ENCODE measurements around the gene CPAMD8.
"Not testable (repeated sequence)": the region's sequence is repeated elsewhere in the genome, so short reads cannot be mapped to it uniquely, and the experiment has no call there.

Gene CPAMD8

GRCh38 chr19:17004386-17004785 is 22.2 kb downstream of the CPAMD8 start:
- H3K9ac ChIP-seq, result no peak overlapping the region
- H3K4me3 ChIP-seq, result no peak overlapping the region
- 0 out of 22 replicates have a peak overlapping the region, but pooled peaks of 1 of the 11 experiments have one; percentile 9 for H3K4me2 ChIP-seq
- H3K27me3 ChIP-seq, result no peaks in the 10 kb centered on the region
- H3K9me3 ChIP-seq (replicated peaks in 1 of 11), result peaks cover 0 to 12% (median 6%) of the 10 kb centered on the region in 11 experiments; a peak in 15 of 22 replicates
- H4K20me1 ChIP-seq, result no peaks in the 10 kb centered on the region
- H3K36me3 ChIP-seq, result peaks cover 0 to 24% (median 0%) of the 10 kb centered on the region in 11 experiments; a peak in 6 of 22 replicates
- no peak for TF ChIP-seq Cebpa-rat (IDR thresholded peaks at IDR 0.05)
- no peak overlapping the region for H3K27ac ChIP-seq
- H3K4me1 ChIP-seq, result peaks cover 26 to 50% (median 33%) of the 10 kb centered on the region in 10 experiments

GRCh38 chr19:17002455-17002854 is 24.2 kb downstream of the CPAMD8 start:
- H3K4me3 ChIP-seq, result no peak overlapping the region
- peak overlapping the region in 6 of 11 experiments; percentile 53 to 72 (median 64); a peak in 11 of 22 replicates for H3K27ac ChIP-seq
- H3K36me3 ChIP-seq, result peaks cover 3 to 38% (median 13%) of the 10 kb centered on the region in 11 experiments; a peak in 16 of 22 replicates
- H3K27me3 ChIP-seq, result no peaks in the 10 kb centered on the region
- H3K4me2 ChIP-seq, result peak overlapping the region; percentile 44 to 84 (median 78)
- peaks cover 8 to 21% (median 14%) of the 10 kb centered on the region in 11 experiments for H3K9me3 ChIP-seq (replicated peaks in 1 of 11)
- H4K20me1 ChIP-seq, result no peaks in the 10 kb centered on the region
- H3K4me1 ChIP-seq, result peaks cover 26 to 47% (median 32%) of the 10 kb centered on the region in 10 experiments
- TF ChIP-seq Cebpa-rat (IDR thresholded peaks at IDR 0.05), result no peak
- peak overlapping the region in 2 of 11 experiments; percentile 40 to 48; a peak in 2 of 22 replicates for H3K9ac ChIP-seq

GRCh38 chr19:17001603-17002183 is 24.9 kb downstream of the CPAMD8 start:
- peak overlapping the region in 4 of 10 experiments; percentile 14 to 39 (median 30); a peak in 4 of 20 replicates for H3K4me3 ChIP-seq
- no peaks in the 10 kb centered on the region for H3K27me3 ChIP-seq
- peaks cover 18 to 39% (median 29%) of the 10 kb centered on the region in 10 experiments for H3K4me1 ChIP-seq
- peak overlapping the region in 9 of 11 experiments; percentile 9 to 72 (median 61); a peak in 15 of 22 replicates for H3K27ac ChIP-seq
- peaks cover 8 to 21% (median 14%) of the 10 kb centered on the region in 11 experiments for H3K9me3 ChIP-seq (replicated peaks in 1 of 11)
- peak overlapping the region; percentile 44 to 84 (median 78) for H3K4me2 ChIP-seq
- H3K9ac ChIP-seq, result peak overlapping the region in 7 of 11 experiments; percentile 17 to 54 (median 48); a peak in 9 of 22 replicates
- no peak for TF ChIP-seq Cebpa-rat (IDR thresholded peaks at IDR 0.05)
- H4K20me1 ChIP-seq, result no peaks in the 10 kb centered on the region
- H3K36me3 ChIP-seq, result peaks cover 3 to 40% (median 13%) of the 10 kb centered on the region in 11 experiments; a peak in 16 of 22 replicates

- H3K9ac ChIP-seq, result no peak overlapping the region
- no peak overlapping the region for H3K4me2 ChIP-seq
- H3K36me3 ChIP-seq, result peaks cover 4 to 68% (median 19%) of the 10 kb centered on the region in 11 experiments; a peak in 19 of 22 replicates
- no peak for TF ChIP-seq Cebpa-rat (IDR thresholded peaks at IDR 0.05)
- no peaks in the 10 kb centered on the region for H3K27me3 ChIP-seq
- H3K9me3 ChIP-seq (replicated peaks in 1 of 11), result peaks cover 15 to 33% (median 25%) of the 10 kb centered on the region in 11 experiments
- H3K4me3 ChIP-seq, result no peak overlapping the region; a peak in 1 of 20 replicates
- peaks cover 13 to 29% (median 26%) of the 10 kb centered on the region in 10 experiments for H3K4me1 ChIP-seq
- H4K20me1 ChIP-seq, result no peaks in the 10 kb centered on the region
- no peak overlapping the region for H3K27ac ChIP-seq
These were observed 27.9 kb downstream of the CPAMD8 start for GRCh38 chr19:16998635-16999194.

GRCh38 chr19:16996838-16997490 is 29.6 kb downstream of the CPAMD8 start:
- Histone ChIP-seq H3K36me3 (peaks cover 6 to 77% (median 27%) of the 10 kb centered on the region in 11 experiments; a peak in 19 of 22 replicates), H3K4me1 (peaks cover 6 to 20% (median 15%) of the 10 kb centered on the region in 10 experiments), H3K9me3 (replicated peaks in 1 of 11) (peaks cover 16 to 40% (median 32%) of the 10 kb centered on the region in 11 experiments)
- H3K27ac ChIP-seq, H3K4me3 ChIP-seq, H3K9ac ChIP-seq, H3K27me3 ChIP-seq, H4K20me1 ChIP-seq, H3K4me2 ChIP-seq: not testable (repeated sequence)

- Histone ChIP-seq H3K9me3 (replicated peaks in 1 of 11) (peaks cover 7 to 20% (median 16%) of the 10 kb centered on the region in 11 experiments; a peak in 18 of 22 replicates), H3K27ac (no peak overlapping the region), H3K36me3 (peaks cover 0 to 77% (median 16%) of the 10 kb centered on the region in 11 experiments; a peak in 15 of 22 replicates), H3K4me1 (no peaks in the 10 kb centered on the region), H4K20me1 (no peaks in the 10 kb centered on the region), H3K27me3 (no peaks in the 10 kb centered on the region), H3K9ac (no peak overlapping the region), H3K4me2 (no peak overlapping the region), H3K4me3 (no peak overlapping the region)
- TF ChIP-seq Cebpa-rat (IDR thresholded peaks at IDR 0.05), result no peak
These were observed 37.9 kb downstream of the CPAMD8 start for GRCh38 chr19:16988661-16989060.

GRCh38 chr19:16985403-16985802 is 41.2 kb downstream of the CPAMD8 start:
- Histone ChIP-seq H3K4me2 (no peak overlapping the region), H3K4me1 (no peaks in the 10 kb centered on the region), H3K36me3 (peaks cover 0 to 82% (median 5%) of the 10 kb centered on the region in 11 experiments; a peak in 9 of 22 replicates), H3K9ac (no peak overlapping the region), H3K4me3 (no peak overlapping the region), H3K9me3 (replicated peaks in 1 of 11) (peaks cover 6 to 30% (median 19%) of the 10 kb centered on the region in 11 experiments; a peak in 19 of 22 replicates), H4K20me1 (no peaks in the 10 kb centered on the region), H3K27ac (no peak overlapping the region), H3K27me3 (no peaks in the 10 kb centered on the region)
- TF ChIP-seq Cebpa-rat (IDR thresholded peaks at IDR 0.05), result no peak

- not testable (repeated sequence) for H4K20me1 ChIP-seq, H3K4me1 ChIP-seq, H3K4me2 ChIP-seq, H3K27me3 ChIP-seq, H3K27ac ChIP-seq, H3K4me3 ChIP-seq, H3K9ac ChIP-seq
- H3K36me3 ChIP-seq, result peaks cover 0 to 64% (median 4%) of the 10 kb centered on the region in 11 experiments; a peak in 8 of 22 replicates
- peaks cover 6 to 41% (median 19%) of the 10 kb centered on the region in 11 experiments; a peak in 19 of 22 replicates for H3K9me3 ChIP-seq (replicated peaks in 1 of 11)
These were observed 44.0 kb downstream of the CPAMD8 start for GRCh38 chr19:16982586-16982985.

Measured in BLaER1 treated with 17β-estradiol and CSF1 and Interleukin-3, amounts not matched to agents 10 nM and 100 nM (cell line).